Panc1 (cell line): ENCODE results near the gene CHEK2.

Experiments
- CTCF ChIP-seq: fragments of 450-650 bp; IDR thresholded peaks from 2 replicates; pipeline ENCODE4 v1.5.1; 2017; ENCODE audit warnings: mild to moderate bottlenecking
- POLR2AphosphoS5 ChIP-seq: IDR thresholded peaks from 2 replicates; pipeline ENCODE4 v1.6.1; 2012; ENCODE audit warnings: mild to moderate bottlenecking, low read depth, low read length, moderate library complexity
- SIN3A ChIP-seq: IDR thresholded peaks from 2 replicates; pipeline ENCODE4 v1.6.1; 2012; ENCODE audit warnings: low read depth, mild to moderate bottlenecking, low read length, moderate library complexity, borderline replicate concordance; ENCODE audit not compliant: insufficient read depth
- TCF7L2 ChIP-seq: IDR thresholded peaks from 2 replicates; pipeline ENCODE4 v1.6.1; 2011; ENCODE audit warnings: mild to moderate bottlenecking, low read depth, low read length, inconsistent platforms
- TF ChIP-seq, protein P1 (sequence below), 2 experiments: IDR thresholded peaks; 2 replicates each; pipeline ENCODE4 v1.6.1; 2011 to 2012; ENCODE audit warnings: low read depth in 2 of 2, control low read depth in 1 of 2, low read length in 1 of 2, mild to moderate bottlenecking in 1 of 2, moderate library complexity in 1 of 2; ENCODE audit not compliant: insufficient read depth in 1 of 2

- TF ChIP-seq CTCF (no peak), POLR2AphosphoS5 (no peak), SIN3A (no peak), TCF7L2 (no peak)
- TF ChIP-seq, protein P1, sequence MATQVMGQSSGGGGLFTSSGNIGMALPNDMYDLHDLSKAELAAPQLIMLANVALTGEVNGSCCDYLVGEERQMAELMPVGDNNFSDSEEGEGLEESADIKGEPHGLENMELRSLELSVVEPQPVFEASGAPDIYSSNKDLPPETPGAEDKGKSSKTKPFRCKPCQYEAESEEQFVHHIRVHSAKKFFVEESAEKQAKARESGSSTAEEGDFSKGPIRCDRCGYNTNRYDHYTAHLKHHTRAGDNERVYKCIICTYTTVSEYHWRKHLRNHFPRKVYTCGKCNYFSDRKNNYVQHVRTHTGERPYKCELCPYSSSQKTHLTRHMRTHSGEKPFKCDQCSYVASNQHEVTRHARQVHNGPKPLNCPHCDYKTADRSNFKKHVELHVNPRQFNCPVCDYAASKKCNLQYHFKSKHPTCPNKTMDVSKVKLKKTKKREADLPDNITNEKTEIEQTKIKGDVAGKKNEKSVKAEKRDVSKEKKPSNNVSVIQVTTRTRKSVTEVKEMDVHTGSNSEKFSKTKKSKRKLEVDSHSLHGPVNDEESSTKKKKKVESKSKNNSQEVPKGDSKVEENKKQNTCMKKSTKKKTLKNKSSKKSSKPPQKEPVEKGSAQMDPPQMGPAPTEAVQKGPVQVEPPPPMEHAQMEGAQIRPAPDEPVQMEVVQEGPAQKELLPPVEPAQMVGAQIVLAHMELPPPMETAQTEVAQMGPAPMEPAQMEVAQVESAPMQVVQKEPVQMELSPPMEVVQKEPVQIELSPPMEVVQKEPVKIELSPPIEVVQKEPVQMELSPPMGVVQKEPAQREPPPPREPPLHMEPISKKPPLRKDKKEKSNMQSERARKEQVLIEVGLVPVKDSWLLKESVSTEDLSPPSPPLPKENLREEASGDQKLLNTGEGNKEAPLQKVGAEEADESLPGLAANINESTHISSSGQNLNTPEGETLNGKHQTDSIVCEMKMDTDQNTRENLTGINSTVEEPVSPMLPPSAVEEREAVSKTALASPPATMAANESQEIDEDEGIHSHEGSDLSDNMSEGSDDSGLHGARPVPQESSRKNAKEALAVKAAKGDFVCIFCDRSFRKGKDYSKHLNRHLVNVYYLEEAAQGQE (IDR thresholded peaks at IDR 0.05; ENCODE audit: insufficient read depth in 1 of 2, low read depth in 2 of 2, low read length in 1 of 2), result no peak
Observed at GRCh38 chr22:28670161-28670560, 71.5 kb downstream of the CHEK2 start.
